ENCODE results near the gene RBM39. TPM values are rescaled to one million over a fixed set of nuclear protein-coding genes. Genes with fewer than 3 reads are reported as not detected.
"Not testable (repeated sequence)": the region's sequence is repeated elsewhere in the genome, so short reads cannot be mapped to it uniquely, and the experiment has no call there.

The RBM39 gene
- total RNA-seq, 1 experiment from 2014 or later, result 347 TPM

DNA sequence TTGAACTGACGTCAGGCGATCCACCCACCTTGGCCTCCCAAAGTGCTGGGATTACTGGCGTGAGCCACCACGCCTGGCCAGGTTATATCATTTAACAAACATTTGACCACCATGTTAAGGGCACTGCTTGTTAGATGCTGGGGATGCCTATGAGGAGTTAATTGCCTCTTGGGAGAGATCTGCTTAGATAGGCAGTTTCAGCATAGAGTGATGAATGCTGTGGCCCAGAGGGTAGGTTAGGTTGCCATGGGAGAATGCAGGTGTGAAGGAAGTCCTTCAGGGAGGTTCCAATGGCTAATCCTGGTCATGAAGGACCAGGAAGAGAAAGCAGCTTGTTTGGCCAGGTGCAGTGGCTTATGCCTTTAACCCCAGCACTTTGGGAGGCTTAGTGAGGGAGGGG is 46.7 kb upstream of the RBM39 start:
- Histone ChIP-seq H2BK12ac (ENCODE audit: insufficient read length, low read depth, low read length) (no peak overlapping the region), H2BK15ac (ENCODE audit: low read depth, low read length) (no peak overlapping the region), H3K27ac (ENCODE audit: insufficient read length, low read depth, low read length) (no peak overlapping the region), H2AFZ (ENCODE audit: low read length) (no peak overlapping the region), H3K14ac (ENCODE audit: insufficient read depth, low read length) (no peak overlapping the region), H2BK5ac (ENCODE audit: insufficient read length, low read length) (no peak overlapping the region), H3K79me2 (ENCODE audit: insufficient read depth, low read length) (peaks cover 4% of the 10 kb centered on the region; the same call in 1 of the 2 replicates), H4K91ac (ENCODE audit: insufficient read length, low read depth, low read length) (no peak overlapping the region), H3K4me1 (ENCODE audit: insufficient read depth, low read length) (no peaks in the 10 kb centered on the region), H3K4ac (ENCODE audit: low read depth, low read length) (no peak overlapping the region), H3K27me3 (ENCODE audit: insufficient read depth, low read length) (no peaks in the 10 kb centered on the region), H3K18ac (ENCODE audit: insufficient read length, low read depth, low read length) (no peak overlapping the region), H3K23me2 (ENCODE audit: insufficient read length, low read depth, low read length, poor library complexity, severe bottlenecking) (no peaks in the 10 kb centered on the region), H3K9ac (ENCODE audit: extremely low read depth, insufficient read length, low read length) (no peak overlapping the region), H2BK20ac (ENCODE audit: low read depth, low read length, poor library complexity, severe bottlenecking) (no peak overlapping the region), H3T11ph (ENCODE audit: low read length) (no peak overlapping the region), H3K23ac (ENCODE audit: insufficient read length, low read depth, low read length) (no peak overlapping the region), H4K5ac (ENCODE audit: insufficient read length, low read depth, low read length) (no peak overlapping the region), H3K9me3 (ENCODE audit: control insufficient read depth, low read depth, low read length) (no peaks in the 10 kb centered on the region), H3K56ac (ENCODE audit: insufficient read length, low read depth, low read length) (no peak overlapping the region), H2AK5ac (ENCODE audit: insufficient read length, low read length) (no peak overlapping the region), H3K79me1 (ENCODE audit: insufficient read depth, low read depth, low read length, poor library complexity, severe bottlenecking) (peaks cover 5% of the 10 kb centered on the region), H4K8ac (replicated peaks; ENCODE audit: insufficient read length, low read depth, low read length) (no peak overlapping the region), H2BK120ac (ENCODE audit: low read depth, low read length, poor library complexity, severe bottlenecking) (no peak overlapping the region), H3K4me2 (ENCODE audit: insufficient read depth, insufficient read length, low read length) (no peak overlapping the region), H4K20me1 (ENCODE audit: control insufficient read depth, insufficient read depth, insufficient read length) (no peaks in the 10 kb centered on the region)
- no peaks in the 10 kb centered on the region; the same call in 1 of the 2 replicates for H3K27me3 Mint-ChIP-seq (ENCODE audit: low read depth)
- H3K4me3 Mint-ChIP-seq, result no peak overlapping the region
- no peaks in the 10 kb centered on the region; a peak in 1 of 4 replicates for H3K4me1 Mint-ChIP-seq
- H3K9me3 Mint-ChIP-seq, result no peaks in the 10 kb centered on the region
- DNase-seq, result no peak
- peaks cover 0 to 7% (median 4%) of the 10 kb centered on the region in 3 experiments; a peak in 5 of 7 replicates for H3K36me3 Mint-ChIP-seq (ENCODE audit: insufficient read depth in 1 of 3, low read depth in 3 of 3)
- no peak overlapping the region; a peak in 1 of 7 replicates for H3K27ac Mint-ChIP-seq
- no CpG with 5 or more reads among the region's 4 CpGs for WGBS (ENCODE audit: extremely low coverage, insufficient read length, low lambda C conversion rate)
- TF ChIP-seq, protein P1, sequence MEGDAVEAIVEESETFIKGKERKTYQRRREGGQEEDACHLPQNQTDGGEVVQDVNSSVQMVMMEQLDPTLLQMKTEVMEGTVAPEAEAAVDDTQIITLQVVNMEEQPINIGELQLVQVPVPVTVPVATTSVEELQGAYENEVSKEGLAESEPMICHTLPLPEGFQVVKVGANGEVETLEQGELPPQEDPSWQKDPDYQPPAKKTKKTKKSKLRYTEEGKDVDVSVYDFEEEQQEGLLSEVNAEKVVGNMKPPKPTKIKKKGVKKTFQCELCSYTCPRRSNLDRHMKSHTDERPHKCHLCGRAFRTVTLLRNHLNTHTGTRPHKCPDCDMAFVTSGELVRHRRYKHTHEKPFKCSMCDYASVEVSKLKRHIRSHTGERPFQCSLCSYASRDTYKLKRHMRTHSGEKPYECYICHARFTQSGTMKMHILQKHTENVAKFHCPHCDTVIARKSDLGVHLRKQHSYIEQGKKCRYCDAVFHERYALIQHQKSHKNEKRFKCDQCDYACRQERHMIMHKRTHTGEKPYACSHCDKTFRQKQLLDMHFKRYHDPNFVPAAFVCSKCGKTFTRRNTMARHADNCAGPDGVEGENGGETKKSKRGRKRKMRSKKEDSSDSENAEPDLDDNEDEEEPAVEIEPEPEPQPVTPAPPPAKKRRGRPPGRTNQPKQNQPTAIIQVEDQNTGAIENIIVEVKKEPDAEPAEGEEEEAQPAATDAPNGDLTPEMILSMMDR (conservative IDR thresholded peaks at IDR 0.05), result no peak

DNA sequence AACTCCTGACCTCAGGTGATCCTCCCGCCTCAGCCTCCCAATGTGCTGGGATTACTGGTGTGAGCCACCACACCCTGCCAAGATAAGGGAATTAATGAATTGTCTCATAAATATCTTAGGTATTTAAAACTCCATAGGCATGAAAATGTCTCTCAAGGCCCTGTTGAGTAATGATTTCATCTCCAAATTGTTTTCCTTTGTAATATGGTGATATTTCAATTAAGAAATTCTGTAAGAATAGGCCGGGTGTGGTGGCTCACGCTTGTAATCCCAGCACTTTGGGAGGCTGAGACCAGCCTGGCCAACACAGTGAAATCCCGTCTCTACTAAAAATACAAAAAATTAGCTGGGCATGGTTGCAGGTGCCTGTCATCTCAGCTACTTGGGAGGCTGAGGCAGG is 43.5 kb upstream of the RBM39 start:
- not testable (repeated sequence) for H3K9me3 Mint-ChIP-seq; H3K4me1 Mint-ChIP-seq; H4K5ac ChIP-seq (ENCODE audit: insufficient read length, low read depth, low read length); DNase-seq; H3K27ac ChIP-seq (ENCODE audit: insufficient read length, low read depth, low read length); H3K4me1 ChIP-seq (ENCODE audit: insufficient read depth, low read length); H3K23ac ChIP-seq (ENCODE audit: insufficient read length, low read depth, low read length); H3K79me1 ChIP-seq (ENCODE audit: insufficient read depth, low read depth, low read length, poor library complexity, severe bottlenecking); H2BK12ac ChIP-seq (ENCODE audit: insufficient read length, low read depth, low read length); H3K79me2 ChIP-seq (ENCODE audit: insufficient read depth, low read length); H2BK15ac ChIP-seq (ENCODE audit: low read depth, low read length); H3K27ac Mint-ChIP-seq; H4K8ac ChIP-seq (replicated peaks; ENCODE audit: insufficient read length, low read depth, low read length); H2BK20ac ChIP-seq (ENCODE audit: low read depth, low read length, poor library complexity, severe bottlenecking); H3K9me3 ChIP-seq (ENCODE audit: control insufficient read depth, low read depth, low read length); H3K4me3 Mint-ChIP-seq; H2AFZ ChIP-seq (ENCODE audit: low read length); H3K18ac ChIP-seq (ENCODE audit: insufficient read length, low read depth, low read length); H2BK120ac ChIP-seq (ENCODE audit: low read depth, low read length, poor library complexity, severe bottlenecking); H3K23me2 ChIP-seq (ENCODE audit: insufficient read length, low read depth, low read length, poor library complexity, severe bottlenecking); H4K91ac ChIP-seq (ENCODE audit: insufficient read length, low read depth, low read length); H3K27me3 Mint-ChIP-seq (ENCODE audit: low read depth); H3K4ac ChIP-seq (ENCODE audit: low read depth, low read length); H3K9ac ChIP-seq (ENCODE audit: extremely low read depth, insufficient read length, low read length); H3K56ac ChIP-seq (ENCODE audit: insufficient read length, low read depth, low read length); H3K14ac ChIP-seq (ENCODE audit: insufficient read depth, low read length); H4K20me1 ChIP-seq (ENCODE audit: control insufficient read depth, insufficient read depth, insufficient read length); H2AK5ac ChIP-seq (ENCODE audit: insufficient read length, low read length); H2BK5ac ChIP-seq (ENCODE audit: insufficient read length, low read length); H3K27me3 ChIP-seq (ENCODE audit: insufficient read depth, low read length); H3K4me2 ChIP-seq (ENCODE audit: insufficient read depth, insufficient read length, low read length); H3T11ph ChIP-seq (ENCODE audit: low read length)
- peaks cover 3 to 20% (median 17%) of the 10 kb centered on the region in 3 experiments; a peak in 5 of 7 replicates for H3K36me3 Mint-ChIP-seq (ENCODE audit: insufficient read depth in 1 of 3, low read depth in 3 of 3)
- no CpG with 5 or more reads among the region's 4 CpGs for WGBS (ENCODE audit: extremely low coverage, insufficient read length, low lambda C conversion rate)

Data from H9 (cell line).